ENCODE measurements around the gene RXFP2.

RXFP2 gene

DNA sequence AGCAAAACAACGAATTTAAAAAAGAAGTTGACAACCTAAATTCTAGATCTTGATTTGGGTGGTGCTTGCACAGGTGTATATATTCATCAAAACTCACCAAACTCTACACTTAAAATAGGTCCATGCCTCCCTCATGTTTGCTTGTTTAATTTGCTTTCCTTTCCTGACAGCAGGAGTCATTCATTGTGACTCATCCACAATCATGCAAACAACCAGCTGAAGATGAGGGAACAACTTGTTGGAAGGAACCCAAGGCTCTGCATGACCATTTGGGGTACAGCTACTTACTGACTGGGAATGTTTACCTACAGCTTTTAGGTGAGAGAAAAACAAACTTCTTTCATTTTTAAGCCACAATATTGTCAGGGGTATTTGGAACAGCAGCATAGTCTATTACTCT is 96.6 kb downstream of the RXFP2 start:
- no peak for DNase-seq

DNA sequence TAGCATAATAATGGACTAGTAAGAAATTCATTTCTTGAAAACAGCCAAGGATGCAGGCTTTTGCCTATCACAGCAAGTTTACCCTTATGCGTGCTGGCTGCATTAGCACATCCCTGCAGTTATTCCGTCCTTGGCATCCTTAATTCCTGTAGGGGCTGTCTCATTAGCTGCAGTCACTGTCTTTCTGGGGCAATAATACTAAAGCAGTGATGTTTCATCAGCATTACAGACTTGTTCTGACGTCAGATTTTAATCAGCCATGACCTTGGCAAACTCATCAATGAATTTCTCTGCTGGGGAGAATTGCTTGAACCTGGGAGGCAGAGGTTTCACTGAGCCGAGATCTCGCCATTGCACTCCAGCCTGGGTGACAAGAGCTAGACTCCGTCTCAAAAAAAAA is 103.7 kb downstream of the RXFP2 start:
- DNase-seq, result no peak

DNA sequence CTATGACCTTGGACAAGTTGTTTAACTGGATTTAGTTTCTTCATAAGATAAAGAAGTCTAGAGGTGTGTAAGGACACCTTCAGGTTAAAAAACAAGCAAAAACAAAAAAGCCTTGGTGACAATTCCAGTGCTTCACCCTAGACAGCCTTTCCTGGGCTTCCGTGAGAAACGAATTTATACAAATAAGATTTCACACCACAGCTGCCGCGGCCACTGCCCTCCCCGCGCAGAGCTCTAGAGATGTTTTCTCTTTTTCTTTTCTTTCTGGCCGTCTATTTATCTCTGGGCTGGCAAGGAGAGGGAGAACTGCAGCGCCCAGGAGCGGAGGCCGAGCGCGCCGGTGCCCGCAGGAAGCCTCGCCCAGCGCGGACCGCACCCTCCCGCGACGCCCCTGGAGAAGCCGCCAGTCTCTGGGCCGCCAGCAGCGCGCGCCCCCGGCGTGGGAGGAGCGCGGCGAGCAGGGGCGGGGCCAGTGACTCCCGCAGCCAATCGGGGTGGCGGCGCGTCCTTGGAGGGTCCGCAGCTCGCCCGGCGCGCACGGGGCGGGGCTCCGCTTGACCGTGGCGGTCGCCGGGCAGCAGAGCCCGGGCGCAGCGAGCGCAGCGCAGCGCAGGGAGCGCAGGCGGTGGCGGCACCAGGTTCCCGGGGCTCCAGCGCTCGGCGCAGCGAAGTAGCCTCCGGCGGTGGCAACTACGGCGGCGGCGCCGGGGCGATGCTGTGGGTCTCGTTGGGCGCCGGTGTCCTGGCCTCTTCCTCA is 107.0 kb downstream of the RXFP2 start:
- DNase-seq, result peak; percentile 67

DNA sequence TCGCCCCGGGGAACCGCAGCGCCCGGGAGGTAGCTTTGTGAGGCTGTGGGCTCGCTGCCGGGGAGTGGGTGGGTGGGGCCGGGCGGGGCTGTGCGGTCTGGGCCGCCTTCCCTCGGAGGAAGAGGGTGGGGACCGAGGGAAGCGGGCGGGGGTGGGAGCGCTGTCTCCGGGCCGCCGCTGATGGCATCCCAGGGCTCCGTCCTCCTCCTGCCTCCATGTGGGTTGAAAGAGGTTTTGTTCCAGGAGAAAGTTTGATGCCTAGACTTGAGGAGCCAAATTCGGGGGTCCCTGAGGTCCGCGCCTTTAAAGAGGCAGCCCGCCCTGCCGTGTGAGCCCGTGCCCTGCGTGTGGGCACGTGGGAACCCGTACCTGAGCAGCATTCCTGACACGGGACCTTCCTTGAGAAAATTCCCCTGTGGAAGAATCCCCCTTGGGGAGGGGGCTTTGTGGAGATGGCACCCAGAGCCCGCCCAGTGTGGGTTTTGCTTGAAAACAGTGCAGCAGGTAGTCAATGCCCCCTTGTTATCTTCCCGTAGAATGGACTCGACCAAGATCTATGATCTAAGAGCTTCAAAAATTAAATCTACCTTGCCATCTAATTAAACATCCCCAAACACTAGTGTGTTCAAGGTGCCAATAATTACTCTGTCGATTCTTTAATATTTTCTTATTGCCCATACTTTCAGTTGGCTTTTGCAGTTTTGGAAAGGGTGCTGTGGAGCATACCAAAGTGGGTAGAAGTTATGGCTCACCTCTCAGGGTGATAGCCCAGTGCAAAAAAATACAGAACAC is 107.8 kb downstream of the RXFP2 start:
- no peak for DNase-seq

DNA sequence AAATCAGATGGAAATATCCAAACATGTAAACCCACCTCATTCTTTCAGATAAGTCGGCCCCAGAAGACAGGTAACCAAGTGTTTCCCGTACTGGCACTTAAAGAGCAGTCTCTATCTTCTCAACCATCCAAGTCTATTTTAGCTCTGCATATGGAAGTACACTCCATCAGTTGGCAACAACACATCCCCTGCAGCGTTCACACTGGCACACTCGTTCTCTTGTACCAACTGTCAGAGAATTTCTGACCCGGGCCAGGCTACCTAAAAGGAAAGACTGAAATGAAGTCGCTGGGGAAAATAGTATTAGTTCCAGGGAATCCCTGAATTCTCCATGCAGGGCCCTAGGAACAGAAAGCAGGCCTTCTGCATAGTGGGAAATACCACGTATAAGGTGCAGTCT is 109.3 kb downstream of the RXFP2 start:
- no peak for DNase-seq

DNA sequence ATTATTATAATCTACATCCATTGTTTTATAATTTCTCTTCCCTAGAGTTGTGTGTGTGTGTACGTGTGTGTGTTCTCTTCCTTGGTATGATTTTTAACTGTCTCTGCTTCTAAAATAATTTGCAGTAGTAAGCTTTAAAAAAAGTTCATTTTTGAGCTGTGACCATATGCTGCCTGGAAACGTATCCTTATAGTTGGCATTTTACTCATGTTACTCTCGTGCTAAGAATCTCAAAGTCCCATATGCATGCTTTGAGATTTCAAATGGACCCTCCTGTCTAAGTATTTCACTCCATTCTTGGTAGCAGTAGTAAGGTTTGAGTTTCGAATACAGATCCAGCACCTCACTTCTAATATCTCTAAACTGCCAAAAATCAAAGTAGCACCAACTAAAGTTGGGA is 109.9 kb downstream of the RXFP2 start:
- DNase-seq, result no peak

DNA sequence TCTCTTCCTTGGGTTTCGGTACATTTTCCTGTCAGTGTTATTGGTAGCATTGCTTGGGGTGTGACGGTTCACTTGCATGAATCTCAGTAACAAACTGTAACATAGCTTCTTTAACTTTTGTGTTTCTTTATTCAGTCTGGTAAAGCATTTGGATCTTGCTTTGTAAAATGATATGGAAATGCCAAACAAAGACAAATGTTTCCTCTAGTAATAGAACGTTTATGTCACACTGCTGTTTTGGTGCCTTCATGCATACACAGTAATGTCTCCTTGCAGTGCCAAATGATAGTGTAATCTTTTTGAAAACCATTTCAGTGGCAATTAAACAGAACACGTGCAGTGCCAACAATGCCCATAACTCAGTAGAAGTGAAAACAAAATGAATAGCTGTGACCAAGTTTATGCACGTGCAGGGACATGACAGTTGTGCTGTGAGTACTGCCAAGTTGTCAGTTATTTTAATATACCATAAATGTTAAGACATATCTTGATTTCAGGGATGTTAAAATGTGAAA is 110.8 kb downstream of the RXFP2 start:
- no peak for DNase-seq

DNA sequence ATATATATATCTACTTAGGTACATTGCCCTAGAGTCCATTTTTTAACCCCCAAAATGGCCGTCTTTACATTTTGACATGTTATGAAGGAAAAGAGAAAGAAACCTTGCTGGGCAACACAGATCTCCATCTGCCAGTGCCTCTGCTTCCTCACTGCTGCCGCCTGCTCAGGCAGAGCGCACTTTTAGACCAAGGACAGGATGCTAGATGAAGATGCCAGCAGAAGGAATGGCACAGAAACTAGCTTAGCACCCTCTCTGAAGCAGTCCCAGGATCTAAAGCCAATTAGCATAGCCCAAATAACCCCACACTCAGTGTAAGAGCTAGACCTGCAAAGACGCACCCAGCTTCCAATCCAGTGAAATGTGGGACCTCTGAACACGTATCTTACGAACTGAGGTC is 111.9 kb downstream of the RXFP2 start:
- no peak for DNase-seq
